Superior temporal gyrus (tissue), 1 donor: Measurements from ENCODE around the gene SPEM1.

Source experiments
- DNase-seq: peaks from one replicate; pipeline ENCODE4 v3.0.0-alpha.2; 2016; ENCODE audit errors: extremely low spot score

SPEM1 gene, protein sequence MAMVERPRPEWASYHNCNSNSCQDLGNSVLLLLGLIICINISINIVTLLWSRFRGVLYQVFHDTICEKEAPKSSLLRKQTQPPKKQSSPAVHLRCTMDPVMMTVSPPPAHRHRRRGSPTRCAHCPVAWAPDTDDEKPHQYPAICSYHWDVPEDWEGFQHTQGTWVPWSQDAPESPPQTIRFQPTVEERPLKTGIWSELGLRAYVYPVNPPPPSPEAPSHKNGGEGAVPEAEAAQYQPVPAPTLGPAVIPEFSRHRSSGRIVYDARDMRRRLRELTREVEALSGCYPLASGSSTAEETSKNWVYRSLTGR

DNA sequence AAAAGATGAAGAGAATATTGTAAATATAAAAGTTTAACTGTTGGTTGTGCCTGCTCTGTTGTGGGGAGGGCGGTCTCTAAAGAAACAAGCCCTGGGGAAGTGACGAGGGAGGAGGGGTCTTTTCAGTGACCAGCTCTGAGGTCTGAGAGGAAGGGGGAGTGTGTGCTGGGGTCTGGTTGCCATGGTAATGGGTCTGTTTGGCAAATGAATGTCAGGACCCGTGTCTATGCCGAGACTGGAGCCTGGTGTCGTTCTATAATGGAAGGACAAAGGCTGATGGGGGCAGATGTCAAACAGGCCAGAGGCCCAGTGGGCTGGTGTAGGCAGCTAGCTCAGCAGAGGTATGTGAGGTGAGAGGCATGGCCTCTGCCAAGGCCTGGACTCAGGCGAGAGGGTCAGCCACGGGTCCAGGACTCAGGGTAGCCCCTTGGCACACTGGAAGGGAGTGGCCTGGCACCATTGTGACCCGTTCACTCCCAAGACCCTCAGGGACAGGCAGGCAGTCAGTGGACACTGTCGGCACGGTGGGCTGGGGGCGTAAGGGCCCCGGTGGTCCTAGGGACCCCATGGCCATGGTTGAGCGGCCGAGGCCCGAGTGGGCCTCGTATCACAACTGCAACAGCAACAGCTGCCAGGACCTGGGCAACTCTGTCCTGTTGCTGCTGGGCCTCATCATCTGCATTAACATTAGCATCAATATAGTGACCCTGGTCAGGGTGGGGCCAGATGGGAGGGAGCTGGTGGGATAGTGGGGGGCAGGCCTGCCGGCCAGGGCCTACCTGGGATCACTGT, at the start of gene SPEM1:
SPEM1 (plus strand) TSS at position 506 of the 792 bp plus-strand sequence; CDS start at position 567, 61 bp downstream.
- DNase-seq, result no peak

GRCh38 chr17:7370853-7371252, 49.3 kb upstream of the SPEM1 start:
- DNase-seq, result no peak

- DNase-seq, result no peak
These were observed 45.8 kb upstream of the SPEM1 start for GRCh38 chr17:7374353-7374752.

GRCh38 chr17:7379134-7379533, 41.0 kb upstream of the SPEM1 start:
- no peak for DNase-seq

DNA sequence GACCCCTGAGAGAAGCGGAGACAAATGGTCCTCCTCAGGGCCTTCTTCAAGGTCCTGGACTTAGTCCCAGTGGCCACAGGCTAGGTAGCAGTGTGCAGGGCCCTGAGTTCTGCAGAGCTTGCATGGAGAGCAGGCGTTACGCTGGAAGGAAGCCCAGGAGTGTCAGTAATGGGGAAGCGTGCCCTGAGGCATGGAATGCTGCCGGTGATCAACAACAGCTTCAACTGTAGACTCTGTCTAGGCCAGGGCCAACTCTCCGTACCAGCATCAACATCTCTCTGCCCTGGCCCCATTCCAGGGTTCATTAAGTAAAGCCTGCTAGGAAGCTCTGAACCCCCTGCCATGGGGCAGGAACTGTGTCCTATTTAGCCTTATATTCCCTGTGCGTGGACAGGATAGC, 39.8 kb upstream of the SPEM1 start:
- DNase-seq, result no peak

DNA sequence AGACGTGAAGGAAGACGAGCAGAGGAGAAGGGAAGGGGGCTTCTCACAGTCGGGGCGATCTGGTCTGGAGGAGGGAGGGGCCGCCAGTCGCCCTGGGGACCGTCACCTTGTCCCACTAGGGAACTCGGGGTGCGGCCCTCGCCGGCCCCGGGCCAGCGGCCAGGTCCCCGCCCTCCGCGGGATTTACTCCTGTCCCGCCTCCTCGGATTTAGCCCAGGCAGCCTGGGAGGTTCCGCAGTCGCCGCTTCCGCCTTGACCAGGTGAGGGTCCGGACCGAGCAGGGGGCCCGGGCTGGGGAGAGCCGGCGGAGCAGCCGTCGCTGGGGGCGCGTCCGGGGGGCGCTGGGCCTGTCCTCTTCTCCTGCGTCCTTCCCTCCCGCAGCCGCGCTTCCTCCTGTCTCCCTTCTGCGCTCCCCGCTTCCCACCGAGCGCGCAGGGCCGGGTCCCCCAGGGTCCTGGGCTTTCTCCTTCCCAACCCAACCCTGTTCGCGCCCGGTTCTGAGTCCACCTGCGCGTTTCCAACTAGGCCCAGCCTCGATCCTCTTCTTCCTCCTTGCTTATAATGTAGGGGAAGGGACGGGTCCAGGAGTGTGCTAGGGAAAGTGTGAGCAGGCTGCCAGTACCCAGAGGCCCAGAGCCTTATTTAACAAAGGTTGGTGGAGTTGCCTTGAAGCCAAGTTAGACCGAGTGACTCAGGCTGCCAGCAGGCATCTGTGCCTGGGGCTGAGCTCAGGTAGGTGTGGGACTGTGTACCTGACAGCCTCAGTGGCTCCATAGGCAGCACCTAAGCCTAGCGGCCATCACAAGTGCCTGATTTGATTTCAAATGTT, 39.1 kb upstream of the SPEM1 start, which contains the start of gene TNK1:
TNK1 (plus strand) TSS at position 235 of the 829 bp plus-strand sequence. CDS start 1,838 bp downstream, outside the sequence.
- DNase-seq, result no peak

DNA sequence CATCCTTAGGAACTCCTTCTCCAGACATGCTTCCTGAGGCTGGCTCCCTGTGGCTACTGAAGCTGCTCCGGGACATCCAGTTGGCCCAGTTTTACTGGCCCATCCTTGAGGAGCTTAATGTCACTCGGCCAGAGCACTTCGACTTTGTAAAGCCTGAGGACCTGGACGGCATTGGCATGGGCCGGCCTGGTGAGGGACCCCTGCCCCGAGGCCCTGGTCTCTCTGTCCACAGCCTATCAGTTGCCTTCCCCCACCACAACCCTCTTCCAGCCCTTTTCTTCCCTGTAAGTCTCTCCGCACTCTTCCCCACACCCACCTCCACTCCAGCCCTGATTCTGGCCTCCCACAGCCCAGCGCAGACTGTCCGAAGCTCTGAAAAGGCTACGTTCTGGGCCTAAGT, 37.2 kb upstream of the SPEM1 start:
- no peak for DNase-seq

DNA sequence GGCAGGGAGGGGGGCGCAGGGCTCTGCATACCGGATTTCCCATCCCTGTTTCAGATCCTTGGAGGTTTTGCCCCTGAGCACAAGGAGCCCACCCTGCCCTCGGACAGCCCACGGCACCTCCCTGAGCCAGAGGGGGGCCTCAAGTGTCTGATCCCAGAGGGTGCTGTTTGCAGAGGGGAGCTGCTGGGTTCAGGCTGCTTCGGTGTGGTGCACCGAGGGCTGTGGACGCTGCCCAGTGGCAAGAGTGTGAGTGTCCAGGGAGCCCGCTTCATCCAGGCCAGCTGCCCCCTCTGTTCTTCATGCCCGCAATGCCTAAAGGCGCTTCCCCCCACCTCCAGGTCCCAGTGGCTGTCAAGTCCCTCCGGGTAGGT, 36.8 kb upstream of the SPEM1 start:
- no peak for DNase-seq

- DNase-seq, result no peak
These were observed 36.2 kb upstream of the SPEM1 start for GRCh38 chr17:7383742-7384488.

DNA sequence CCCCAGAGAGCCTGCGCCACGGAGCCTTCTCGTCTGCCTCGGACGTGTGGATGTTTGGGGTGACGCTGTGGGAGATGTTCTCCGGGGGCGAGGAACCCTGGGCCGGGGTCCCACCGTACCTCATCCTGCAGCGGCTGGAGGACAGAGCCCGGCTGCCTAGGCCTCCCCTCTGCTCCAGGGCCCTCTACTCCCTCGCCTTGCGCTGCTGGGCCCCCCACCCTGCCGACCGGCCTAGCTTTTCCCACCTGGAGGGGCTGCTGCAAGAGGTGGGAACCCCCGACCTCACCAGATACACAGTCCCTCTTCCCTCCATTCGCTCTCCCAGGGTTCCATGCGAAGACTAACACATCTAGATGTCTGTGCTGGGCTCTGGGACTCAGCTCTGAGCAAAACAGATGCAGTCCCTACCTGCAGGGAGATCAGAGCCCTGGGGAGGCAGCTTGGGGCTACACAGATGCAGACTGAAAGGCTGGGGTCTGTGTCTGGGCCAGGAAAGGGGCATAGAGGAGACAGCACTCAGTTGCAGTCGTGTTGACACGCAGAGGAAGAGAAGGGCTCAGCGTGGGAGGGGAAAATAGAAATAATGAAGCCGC, 35.5 kb upstream of the SPEM1 start:
- no peak for DNase-seq

- no peak for DNase-seq
These were observed 31.3 kb upstream of the SPEM1 start for GRCh38 chr17:7388856-7389255.

GRCh38 chr17:7389924-7390910, 29.9 kb upstream of the SPEM1 start:
- DNase-seq, result no peak

- DNase-seq, result no peak
These were observed 28.8 kb upstream of the SPEM1 start for GRCh38 chr17:7391307-7391706.

GRCh38 chr17:7392696-7393612, 27.2 kb upstream of the SPEM1 start:
- no peak for DNase-seq

GRCh38 chr17:7393613-7394451, 26.3 kb upstream of the SPEM1 start:
- DNase-seq, result no peak

DNA sequence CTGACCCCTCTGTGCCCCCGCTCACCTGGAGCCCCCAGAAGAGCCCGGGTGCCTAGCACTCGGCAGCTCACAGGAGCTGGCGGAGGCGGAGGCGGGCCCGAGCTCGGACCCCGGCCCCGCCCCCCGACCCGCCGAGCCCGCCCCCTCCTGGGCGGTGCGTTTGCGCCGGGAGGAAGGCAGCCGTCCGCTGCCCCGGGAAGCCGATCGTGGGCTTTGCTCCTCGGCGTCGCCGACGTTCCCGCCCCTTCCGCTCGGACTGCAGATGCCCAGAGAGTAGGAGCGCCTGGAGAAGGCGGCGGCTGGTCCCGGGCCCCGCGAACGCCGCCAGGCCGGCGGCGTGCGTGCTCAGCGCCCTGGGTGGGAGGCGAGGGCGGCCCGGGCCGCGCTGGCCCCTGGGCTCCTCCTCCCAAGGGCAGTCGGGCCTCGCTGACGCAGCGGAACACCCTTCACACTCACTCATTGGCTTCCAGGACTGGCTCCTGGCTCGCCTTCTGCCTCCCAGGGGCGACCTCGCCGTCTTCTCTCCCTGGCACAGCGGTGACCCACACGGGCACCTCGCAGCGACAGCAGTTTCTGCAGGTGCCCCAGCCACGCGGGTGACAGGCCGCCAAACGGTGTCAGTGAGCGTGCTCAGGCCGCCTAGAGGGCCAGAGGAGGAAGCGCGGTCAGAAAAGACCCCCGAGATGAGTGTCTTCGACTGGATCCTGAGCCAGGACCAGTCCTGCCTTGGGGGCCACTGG, 25.5 kb upstream of the SPEM1 start, which contains the start of gene PLSCR3:
PLSCR3 (minus strand) TSS at position 74 of the 740 bp plus-strand sequence. CDS start 415 bp downstream, outside the sequence.
- peak; percentile 73 for DNase-seq

DNA sequence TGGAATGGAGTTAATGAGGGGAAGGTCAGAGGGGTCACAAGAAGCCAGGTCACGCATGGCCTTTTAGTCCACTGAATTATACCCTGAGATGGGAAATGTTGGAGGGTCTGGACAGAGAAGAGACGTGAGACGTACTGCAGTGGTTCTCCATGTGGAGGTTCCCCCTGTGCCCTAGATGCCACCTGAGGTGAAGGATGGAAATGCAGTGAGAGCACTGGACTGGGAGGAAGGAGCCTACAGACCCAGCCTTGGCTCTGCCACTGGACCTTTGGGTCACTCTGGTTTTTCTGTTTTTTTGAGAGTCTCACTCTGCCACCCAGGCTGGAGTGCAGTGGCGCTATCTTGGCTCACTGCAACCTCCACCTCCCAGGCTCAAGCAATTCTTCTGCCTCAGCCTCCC, 24.0 kb upstream of the SPEM1 start:
- DNase-seq, result no peak
